Measurements from ENCODE around the gene NEK9.
"Not testable (repeated sequence)": the region's sequence is repeated elsewhere in the genome, so short reads cannot be mapped to it uniquely, and the experiment has no call there.

Gene NEK9

GRCh38 chr14:75067765-75068164 lies 59.1 kb downstream of the NEK9 start:
- not testable (repeated sequence) for DNase-seq (ENCODE audit: low read depth in 2 of 2, low spot score in 1 of 2)

GRCh38 chr14:75067212-75067611 lies 59.6 kb downstream of the NEK9 start:
- no peak for DNase-seq (ENCODE audit: low read depth in 2 of 2, low spot score in 1 of 2)

- no peak for DNase-seq (ENCODE audit: low read depth in 2 of 2, low spot score in 1 of 2)
Observed at GRCh38 chr14:75066691-75067090, 60.2 kb downstream of the NEK9 start.

GRCh38 chr14:75064205-75064567 lies 62.7 kb downstream of the NEK9 start:
- no peak for DNase-seq (ENCODE audit: low read depth in 2 of 2, low spot score in 1 of 2)

GRCh38 chr14:75063491-75064204 lies 63.2 kb downstream of the NEK9 start, which contains the start of gene ACYP1:
Gene ACYP1, minus strand, starts transcription at chr14:75064024. Its CDS starts 471 bp downstream, at chr14:75063553.
- DNase-seq (ENCODE audit: low read depth in 2 of 2, low spot score in 1 of 2), result peak; percentile 75 to 78

GRCh38 chr14:75063013-75063412 lies 63.8 kb downstream of the NEK9 start:
- no peak for DNase-seq (ENCODE audit: low read depth in 2 of 2, low spot score in 1 of 2)

- no peak for DNase-seq (ENCODE audit: low read depth in 2 of 2, low spot score in 1 of 2)
Observed at GRCh38 chr14:75060420-75060819, 66.4 kb downstream of the NEK9 start.

GRCh38 chr14:75059642-75060041 lies 67.2 kb downstream of the NEK9 start:
- DNase-seq (ENCODE audit: low read depth in 2 of 2, low spot score in 1 of 2), result no peak

- DNase-seq (ENCODE audit: low read depth in 2 of 2, low spot score in 1 of 2), result no peak
Observed at GRCh38 chr14:75054421-75054820, 72.4 kb downstream of the NEK9 start.

GRCh38 chr14:75053396-75054291 lies 73.2 kb downstream of the NEK9 start:
- no peak for DNase-seq (ENCODE audit: low read depth in 2 of 2, low spot score in 1 of 2)

- no peak for DNase-seq (ENCODE audit: low read depth in 2 of 2, low spot score in 1 of 2)
Observed at GRCh38 chr14:75051556-75051899, 75.3 kb downstream of the NEK9 start.

- peak; percentile 49 to 63 for DNase-seq (ENCODE audit: low read depth in 2 of 2, low spot score in 1 of 2)
Observed at GRCh38 chr14:75050852-75051555, 75.8 kb downstream of the NEK9 start, which contains the start of gene MLH3. Gene MLH3, minus strand, starts transcription at chr14:75051467. Its CDS starts 1,812 bp downstream, at chr14:75049655.

- DNase-seq (ENCODE audit: low read depth in 2 of 2, low spot score in 1 of 2), result no peak
Observed at GRCh38 chr14:75049731-75050201, 77.1 kb downstream of the NEK9 start.

- no peak for DNase-seq (ENCODE audit: low read depth in 2 of 2, low spot score in 1 of 2)
Observed at GRCh38 chr14:75049136-75049535, 77.7 kb downstream of the NEK9 start.

GRCh38 chr14:75048101-75048500 lies 78.7 kb downstream of the NEK9 start:
- DNase-seq (ENCODE audit: low read depth in 2 of 2, low spot score in 1 of 2), result no peak

- DNase-seq (ENCODE audit: low read depth in 2 of 2, low spot score in 1 of 2), result no peak
Observed at GRCh38 chr14:75047506-75047905, 79.3 kb downstream of the NEK9 start.

GRCh38 chr14:75046899-75047298 lies 79.9 kb downstream of the NEK9 start:
- DNase-seq (ENCODE audit: low read depth in 2 of 2, low spot score in 1 of 2), result no peak

- DNase-seq (ENCODE audit: low read depth in 2 of 2, low spot score in 1 of 2), result no peak
Observed at GRCh38 chr14:75046275-75046674, 80.6 kb downstream of the NEK9 start.

- no peak for DNase-seq (ENCODE audit: low read depth in 2 of 2, low spot score in 1 of 2)
Observed at GRCh38 chr14:75044752-75045151, 82.1 kb downstream of the NEK9 start.

- DNase-seq (ENCODE audit: low read depth in 2 of 2, low spot score in 1 of 2), result no peak
Observed at GRCh38 chr14:75044322-75044721, 82.5 kb downstream of the NEK9 start.

- DNase-seq (ENCODE audit: low read depth in 2 of 2, low spot score in 1 of 2), result no peak
Observed at GRCh38 chr14:75042035-75042434, 84.8 kb downstream of the NEK9 start.

GRCh38 chr14:75041613-75042012 lies 85.2 kb downstream of the NEK9 start:
- DNase-seq (ENCODE audit: low read depth in 2 of 2, low spot score in 1 of 2), result no peak

Data from stimulated activated CD8-positive, alpha-beta memory T cell treated with anti-CD3 and anti-CD28 coated beads, Interleukin-4, amount 100 ng/mL, for 1 hour (primary cell).